GM10266 (cell line): ENCODE measurements around the gene SURF2.

Experiments
- DNase-seq: peaks from one replicate; pipeline ENCODE4 v3.0.0; 2012; ENCODE audit errors: extremely low spot score
- TF ChIP-seq, protein P1 (sequence below): IDR thresholded peaks from 2 replicates; pipeline ENCODE4 v1.5.1; 2012; ENCODE audit warnings: mild to moderate bottlenecking, low read depth; ENCODE audit not compliant: control insufficient read depth, insufficient read depth; ENCODE audit errors: missing control alignments

The SURF2 gene

GRCh38 chr9:133377721-133378216, 21.4 kb downstream of the SURF2 start:
- DNase-seq, result no peak
- TF ChIP-seq, protein P1, sequence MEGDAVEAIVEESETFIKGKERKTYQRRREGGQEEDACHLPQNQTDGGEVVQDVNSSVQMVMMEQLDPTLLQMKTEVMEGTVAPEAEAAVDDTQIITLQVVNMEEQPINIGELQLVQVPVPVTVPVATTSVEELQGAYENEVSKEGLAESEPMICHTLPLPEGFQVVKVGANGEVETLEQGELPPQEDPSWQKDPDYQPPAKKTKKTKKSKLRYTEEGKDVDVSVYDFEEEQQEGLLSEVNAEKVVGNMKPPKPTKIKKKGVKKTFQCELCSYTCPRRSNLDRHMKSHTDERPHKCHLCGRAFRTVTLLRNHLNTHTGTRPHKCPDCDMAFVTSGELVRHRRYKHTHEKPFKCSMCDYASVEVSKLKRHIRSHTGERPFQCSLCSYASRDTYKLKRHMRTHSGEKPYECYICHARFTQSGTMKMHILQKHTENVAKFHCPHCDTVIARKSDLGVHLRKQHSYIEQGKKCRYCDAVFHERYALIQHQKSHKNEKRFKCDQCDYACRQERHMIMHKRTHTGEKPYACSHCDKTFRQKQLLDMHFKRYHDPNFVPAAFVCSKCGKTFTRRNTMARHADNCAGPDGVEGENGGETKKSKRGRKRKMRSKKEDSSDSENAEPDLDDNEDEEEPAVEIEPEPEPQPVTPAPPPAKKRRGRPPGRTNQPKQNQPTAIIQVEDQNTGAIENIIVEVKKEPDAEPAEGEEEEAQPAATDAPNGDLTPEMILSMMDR, result no peak

DNA sequence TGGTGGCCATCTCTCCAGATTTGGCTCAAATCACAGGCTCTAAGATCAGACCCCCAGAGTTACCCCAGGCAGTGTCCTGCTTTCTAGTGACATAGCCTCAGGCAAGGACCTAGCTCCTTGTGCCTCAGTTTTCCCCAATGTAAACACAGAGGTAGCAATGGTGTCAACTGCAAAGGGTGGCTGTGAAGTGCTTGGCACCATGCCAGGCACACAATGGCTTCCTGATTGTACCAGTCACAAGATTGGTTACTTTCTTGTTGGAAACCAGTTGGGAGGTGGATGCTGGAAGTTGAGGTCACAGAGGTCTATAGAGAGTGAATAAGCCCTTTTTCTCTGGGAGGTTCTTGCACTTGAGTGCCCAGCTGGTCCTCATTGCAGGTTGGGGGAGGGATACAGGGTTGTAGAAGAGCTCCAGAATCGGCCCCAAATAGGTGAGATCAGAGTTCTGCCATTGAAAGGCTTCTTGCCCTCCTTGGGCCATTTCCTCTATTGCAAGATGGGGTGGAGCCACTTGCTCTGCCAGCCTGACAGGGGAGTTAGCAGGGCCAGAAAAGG, 22.1 kb downstream of the SURF2 start:
- DNase-seq, result no peak
- TF ChIP-seq, protein P1, result no peak

DNA sequence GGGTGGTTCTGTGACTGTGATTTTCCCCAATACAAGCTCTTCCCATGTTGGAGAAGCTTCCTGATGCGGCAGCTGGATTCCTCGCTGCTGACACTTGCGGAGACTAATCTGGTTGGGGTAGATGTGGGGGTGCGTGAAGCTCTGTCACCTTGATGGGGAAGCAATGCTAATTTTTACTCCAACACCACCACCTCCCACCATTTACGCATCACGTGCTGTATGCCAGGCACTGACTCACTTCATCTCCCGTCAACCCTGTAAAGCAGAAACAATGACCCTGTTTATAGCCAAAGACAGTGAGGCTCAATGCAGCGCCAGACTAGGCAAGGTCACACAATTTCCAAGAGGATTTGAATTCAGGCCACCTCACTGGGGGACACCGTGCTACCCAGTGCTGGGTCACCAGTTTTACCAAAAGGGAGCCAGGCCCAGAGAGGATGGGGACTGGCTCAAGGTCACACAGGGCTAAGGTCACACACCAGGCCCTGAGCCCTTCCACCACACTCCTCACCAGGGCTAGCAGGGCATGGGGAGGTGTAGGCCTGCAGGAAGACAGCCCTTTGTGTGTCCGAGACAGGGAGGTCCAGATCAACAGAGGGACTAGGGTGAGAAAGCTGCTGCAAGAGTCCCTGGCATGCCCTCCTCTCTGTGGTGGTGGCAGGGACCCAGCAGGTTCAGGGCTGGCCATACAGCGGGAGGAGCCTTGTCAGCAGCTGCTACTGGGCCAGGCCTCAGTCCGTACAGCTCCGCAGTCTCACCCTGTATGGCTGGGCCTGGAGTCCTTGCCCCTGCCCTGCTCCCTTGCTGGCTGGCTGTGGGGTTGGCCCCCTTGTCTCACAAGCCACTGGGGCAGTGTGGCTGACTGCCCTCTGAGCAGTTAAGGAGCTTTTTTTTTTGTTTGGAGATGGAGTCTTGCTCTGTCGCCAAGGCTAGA, 23.1 kb downstream of the SURF2 start:
- DNase-seq, result no peak
- TF ChIP-seq, protein P1, result no peak

- TF ChIP-seq, protein P1, result no peak
- DNase-seq, result no peak
Observed at GRCh38 chr9:133380734-133381133, 24.4 kb downstream of the SURF2 start.

DNA sequence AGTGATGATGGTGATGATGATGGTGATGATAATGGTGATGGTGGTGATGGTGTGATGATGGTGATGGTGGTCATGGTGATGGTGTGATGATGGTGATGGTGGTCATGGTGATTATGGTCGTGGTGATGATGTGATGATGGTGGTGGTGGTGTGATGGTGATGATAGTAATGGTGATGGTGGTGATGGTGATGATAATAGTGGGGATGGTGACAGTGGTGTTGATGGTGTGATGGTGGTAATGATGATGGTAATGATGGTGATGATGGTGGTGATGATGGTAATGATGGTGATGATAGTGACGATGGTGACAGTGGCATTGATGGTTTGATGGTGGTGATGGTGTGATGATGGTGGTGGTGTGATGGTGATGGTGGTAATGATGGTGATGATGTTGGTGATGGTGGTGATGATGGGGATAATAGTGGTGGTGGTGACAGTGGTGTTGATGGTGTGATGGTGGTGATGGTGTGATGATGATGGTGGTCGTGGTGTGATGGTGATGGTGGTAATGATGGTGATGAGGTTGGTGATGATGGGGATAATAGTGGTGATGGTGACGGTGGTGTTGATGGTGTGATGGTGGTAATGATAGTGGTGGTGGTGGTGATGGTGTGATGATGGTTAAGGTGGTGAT, 26.3 kb downstream of the SURF2 start:
- DNase-seq, result no peak

DNA sequence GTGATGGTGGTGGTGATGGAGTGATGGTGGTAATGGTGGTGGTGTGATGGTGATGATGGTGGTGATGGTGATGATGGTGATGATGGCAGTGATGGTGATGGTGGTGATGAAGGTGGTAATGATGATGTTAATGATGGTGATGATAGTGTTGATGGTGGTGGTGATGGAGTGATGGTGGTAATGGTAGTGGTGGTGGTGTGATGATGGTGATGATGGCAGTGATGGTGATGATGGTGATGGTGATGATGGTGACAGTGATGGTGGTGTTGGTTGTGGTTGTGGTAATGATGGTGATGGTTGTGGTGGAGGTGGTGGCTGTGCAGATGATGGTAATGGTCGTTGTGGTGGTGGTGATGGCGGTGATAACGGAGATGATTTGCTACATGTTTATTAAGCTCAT, 27.1 kb downstream of the SURF2 start:
- DNase-seq, result no peak
- TF ChIP-seq, protein P1, result no peak

More for the DNA sequence above, 26.3 kb downstream of the SURF2 start:
- TF ChIP-seq, protein P1, result no peak

DNA sequence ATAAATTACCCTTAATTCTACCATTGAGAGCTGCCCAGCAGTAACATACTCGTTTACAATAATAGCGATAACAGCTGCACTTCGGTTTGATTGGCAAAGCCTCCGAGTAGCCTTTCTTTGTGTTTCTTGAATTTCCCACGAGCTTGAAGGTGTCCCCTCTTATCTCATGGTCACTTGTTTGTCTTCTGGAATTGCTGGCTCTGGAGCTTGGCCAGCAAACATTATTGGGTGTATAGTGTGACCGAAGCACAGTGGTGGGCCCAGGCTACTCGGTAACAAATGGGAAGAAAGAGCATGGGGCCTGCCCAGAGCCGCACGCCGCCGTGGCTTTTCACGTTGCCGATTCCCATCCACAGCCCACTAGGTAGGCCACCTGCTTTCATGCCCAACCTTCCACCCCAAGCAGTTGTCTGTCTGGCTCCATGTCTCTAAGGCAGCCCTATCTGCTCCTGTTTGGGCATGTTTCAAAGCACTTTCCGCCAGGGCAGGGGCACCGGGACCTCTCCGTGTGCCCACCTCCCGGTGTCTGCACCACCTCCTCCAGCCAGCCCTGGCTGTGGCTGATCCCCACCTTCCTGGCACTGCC, 28.5 kb downstream of the SURF2 start:
- no peak for DNase-seq
- TF ChIP-seq, protein P1, result no peak
